CD4-positive, alpha-beta T cell treated with Interleukin-17A for 4 hours (primary cell): ENCODE results near the gene SMIM17.

Experiments
- DNase-seq: peaks from one replicate; pipeline ENCODE4 v3.0.0-alpha.2; 2020; ENCODE audit warnings: mixed read lengths

The SMIM17 gene

GRCh38 chr19:56642711-56643459 is at the start of gene SMIM17:
Gene SMIM17 (plus strand): TSS chr19:56643159. CDS start chr19:56645668, 2,509 bp downstream.
- no peak for DNase-seq

DNA sequence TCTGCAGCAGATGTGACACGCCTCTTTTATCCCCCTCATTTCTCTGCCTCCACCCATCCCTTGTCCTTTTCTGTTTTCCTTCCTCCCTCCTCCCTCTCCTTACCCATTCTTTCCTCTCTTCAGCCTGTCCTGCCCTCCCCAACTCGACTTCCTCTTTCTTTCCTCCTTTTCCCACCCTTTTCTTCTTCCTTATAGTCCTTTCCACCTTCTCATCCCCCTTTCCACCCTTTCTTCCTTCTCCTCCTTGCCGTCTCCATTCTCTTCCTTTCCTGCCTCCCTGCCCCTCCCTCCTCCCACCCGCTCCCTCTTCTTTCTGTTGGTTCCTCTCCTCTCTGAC is 48.5 kb upstream of the SMIM17 start:
- DNase-seq, result no peak

- peak; percentile 90 for DNase-seq
Observed at GRCh38 chr19:56594783-56595547, 48.0 kb upstream of the SMIM17 start, which contains the start of gene ZNF71. Gene ZNF71 (plus strand): TSS chr19:56595302. CDS start chr19:56601559, 6,257 bp downstream.

DNA sequence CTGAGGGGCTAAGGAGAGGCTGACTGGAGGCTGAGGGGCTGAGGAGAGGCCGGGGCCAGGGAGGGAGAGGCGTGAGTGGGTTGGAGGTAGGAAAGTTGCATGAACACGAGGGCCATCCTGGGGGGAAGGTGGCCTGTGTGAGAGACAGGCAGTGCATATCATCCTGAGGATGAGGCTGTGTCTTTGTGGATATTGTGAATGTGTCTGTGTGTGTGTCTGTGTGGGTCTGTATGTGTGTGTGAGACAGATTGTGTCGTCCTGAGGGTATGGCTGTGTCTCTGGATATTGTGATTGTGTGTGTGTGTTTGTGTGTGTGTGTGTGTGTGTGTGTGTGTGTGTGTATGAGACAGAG is 47.4 kb upstream of the SMIM17 start:
- DNase-seq, result no peak

GRCh38 chr19:56596676-56597075 is 46.3 kb upstream of the SMIM17 start:
- no peak for DNase-seq

GRCh38 chr19:56597696-56598095 is 45.3 kb upstream of the SMIM17 start:
- no peak for DNase-seq

GRCh38 chr19:56601375-56601774 is 41.6 kb upstream of the SMIM17 start:
- DNase-seq, result no peak

DNA sequence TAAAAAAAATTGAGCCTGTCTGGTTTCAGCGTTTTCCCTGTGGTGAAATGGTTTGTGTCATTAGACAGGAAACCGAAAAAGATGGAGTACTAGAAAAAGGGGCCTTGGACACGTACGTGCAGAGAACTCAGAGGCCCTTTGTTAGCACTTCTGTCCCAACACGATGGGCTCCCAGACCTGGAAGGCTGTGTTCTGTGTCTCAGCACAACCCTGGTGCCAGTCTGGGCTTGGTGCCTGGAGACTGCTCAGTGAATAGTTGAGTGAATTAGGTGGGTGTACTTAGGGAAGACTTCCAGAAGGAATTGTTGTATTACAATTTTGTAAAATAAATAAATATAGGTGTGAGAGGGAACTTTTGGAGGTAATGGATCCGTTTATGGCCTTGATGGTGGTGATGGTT is 39.1 kb upstream of the SMIM17 start:
- DNase-seq, result no peak

DNA sequence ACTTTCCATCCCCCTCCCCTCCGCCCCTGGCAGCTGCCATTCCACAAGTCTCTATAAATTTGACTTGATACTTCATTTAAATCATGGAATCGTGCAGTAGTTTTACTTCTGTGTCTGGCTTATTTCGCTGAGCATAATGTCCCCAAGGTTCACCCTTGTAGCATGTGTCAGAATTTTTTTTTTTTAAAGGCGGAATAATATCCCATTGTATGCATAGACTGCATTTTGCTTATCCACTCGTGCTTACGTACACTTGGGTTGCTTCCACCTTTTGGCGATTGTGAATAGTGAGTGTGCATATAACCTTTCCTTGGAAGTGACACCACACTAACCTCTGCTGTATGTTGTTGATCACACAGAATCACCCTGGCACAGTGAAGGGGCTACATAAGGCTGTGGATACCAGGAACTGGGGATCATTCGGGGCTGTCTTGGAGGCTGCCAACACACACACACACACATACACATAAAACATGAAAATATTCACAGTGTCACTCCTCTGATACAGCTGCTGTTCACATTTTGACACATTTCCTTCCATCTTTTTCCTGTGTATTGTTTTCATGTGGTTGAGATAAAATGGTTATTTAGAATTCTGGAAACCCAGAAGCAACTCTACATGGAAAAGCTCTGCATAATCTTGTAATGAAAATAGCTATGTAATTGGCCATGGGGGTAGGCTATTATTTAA is 34.5 kb upstream of the SMIM17 start:
- no peak for DNase-seq

GRCh38 chr19:56611288-56611687 is 31.7 kb upstream of the SMIM17 start:
- DNase-seq, result no peak

DNA sequence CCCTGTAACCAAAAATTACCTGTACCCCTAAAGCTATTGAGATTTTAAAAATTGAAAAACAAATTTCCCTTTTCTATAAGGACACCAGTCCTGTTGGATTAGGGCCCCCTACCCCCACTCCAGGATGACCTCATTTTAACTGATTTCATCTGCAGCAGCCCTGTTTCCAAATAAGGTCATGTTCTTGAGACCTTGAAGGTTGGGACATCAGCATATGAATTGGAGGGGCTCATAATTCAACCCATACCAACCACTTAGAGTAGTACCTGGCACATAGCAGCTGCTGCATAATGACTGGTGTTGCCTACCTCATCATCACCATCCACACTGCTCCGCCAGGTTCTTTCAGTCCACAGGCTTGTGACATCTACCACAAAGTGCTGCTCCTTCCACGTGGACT is 30.2 kb upstream of the SMIM17 start:
- no peak for DNase-seq

- DNase-seq, result no peak
Observed at GRCh38 chr19:56613639-56614038, 29.3 kb upstream of the SMIM17 start.

- no peak for DNase-seq
Observed at GRCh38 chr19:56617531-56617930, 25.4 kb upstream of the SMIM17 start.

- DNase-seq, result no peak
Observed at GRCh38 chr19:56619121-56619520, 23.8 kb upstream of the SMIM17 start.

DNA sequence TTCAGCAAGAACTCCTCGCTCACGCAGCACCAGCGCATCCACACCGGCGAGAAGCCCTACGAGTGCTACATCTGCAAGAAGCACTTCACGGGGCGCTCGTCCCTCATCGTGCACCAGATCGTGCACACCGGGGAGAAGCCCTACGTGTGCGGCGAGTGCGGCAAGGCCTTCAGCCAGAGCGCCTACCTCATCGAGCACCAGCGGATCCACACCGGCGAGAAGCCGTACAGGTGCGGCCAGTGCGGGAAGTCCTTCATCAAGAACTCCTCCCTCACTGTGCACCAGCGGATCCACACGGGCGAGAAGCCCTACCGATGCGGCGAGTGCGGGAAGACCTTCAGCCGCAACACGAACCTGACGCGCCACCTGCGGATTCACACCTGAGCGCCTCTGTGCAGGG is 20.6 kb upstream of the SMIM17 start:
- no peak for DNase-seq

DNA sequence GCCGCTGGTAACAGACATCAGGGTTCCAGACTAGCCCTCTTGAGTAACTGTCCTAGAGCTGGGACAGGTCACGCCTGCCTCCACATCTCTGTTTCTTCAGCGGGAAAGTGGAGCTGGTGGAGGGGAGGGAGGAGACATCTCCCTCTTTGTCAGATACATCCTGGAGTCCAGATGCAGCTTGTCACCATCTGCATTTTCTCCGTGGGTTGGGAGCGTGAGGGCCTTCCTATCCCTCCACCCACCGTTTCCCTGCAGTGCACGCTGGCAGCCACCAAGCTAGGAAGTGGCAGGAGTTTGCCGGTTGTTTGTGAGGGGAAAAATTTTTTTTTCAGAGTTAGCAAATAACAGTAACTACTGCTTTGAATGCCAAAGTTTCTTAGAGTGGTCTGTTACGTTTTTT is 20.0 kb upstream of the SMIM17 start:
- DNase-seq, result no peak

DNA sequence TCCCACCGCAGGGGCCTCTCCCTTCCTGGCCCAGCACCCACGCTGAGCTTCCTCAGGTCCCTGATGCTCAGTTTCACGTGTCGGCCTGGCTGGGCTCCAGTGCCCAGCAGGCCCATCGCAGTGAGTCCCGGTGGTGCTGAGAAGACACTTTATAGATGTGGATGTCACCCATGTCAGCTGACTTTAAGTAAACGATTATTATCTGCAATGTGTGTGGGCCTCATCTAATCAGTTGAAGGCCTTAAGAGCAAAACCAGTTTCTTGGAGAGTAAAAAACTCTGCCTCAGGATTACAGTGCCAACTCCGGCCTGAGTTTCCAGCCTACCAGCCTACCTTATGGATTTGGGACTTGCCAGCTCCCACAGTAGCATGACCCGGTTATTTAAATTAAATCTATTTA is 17.3 kb upstream of the SMIM17 start:
- no peak for DNase-seq

DNA sequence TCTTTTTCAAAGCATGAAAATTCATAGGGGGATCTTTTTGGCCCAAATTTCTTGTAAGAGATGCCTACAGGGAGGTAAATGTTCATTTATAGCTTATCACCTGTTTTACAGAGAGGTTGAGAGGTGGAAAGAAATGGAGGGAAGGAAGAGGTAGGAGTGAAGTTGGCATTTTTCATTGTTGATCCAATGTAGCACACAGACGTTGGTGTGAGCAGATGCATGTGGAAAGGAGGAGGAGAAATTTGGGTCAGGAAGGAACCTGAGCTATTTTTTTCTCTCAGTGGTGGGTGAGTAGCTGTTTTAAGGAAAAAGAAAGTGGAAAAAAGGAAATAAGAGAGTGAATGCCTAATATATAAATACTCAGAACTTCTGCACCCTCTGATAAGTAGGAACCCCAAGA is 9.9 kb upstream of the SMIM17 start:
- no peak for DNase-seq

DNA sequence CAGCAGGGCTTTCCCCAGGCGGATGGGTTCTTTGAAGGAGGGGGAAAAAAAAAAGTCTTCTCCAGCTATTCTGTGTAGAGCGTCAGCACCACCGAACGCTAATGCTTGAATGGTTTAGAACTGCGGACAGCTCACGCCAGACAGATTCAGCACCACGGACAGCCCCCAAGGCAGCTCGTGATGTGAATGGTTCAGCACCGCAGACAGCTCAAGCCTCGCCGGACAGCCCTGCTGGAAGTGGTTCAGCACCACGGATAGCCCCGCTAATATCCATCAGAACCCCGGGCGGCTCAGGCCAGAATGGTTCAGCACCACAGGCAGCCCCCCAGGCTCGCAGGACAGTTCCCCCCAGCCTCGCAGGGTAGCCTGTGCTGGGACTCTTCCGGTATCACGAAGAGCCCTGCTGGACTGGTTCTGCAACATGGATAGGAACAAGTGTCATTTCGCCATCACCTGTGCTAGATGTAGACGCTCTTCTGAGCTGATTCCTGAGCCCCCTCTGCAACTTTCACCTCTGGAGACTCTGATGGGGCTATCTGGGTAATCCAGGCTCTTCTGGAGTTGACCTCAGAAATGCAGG is 4.9 kb upstream of the SMIM17 start:
- peak; percentile 8 for DNase-seq

- no peak for DNase-seq
Observed at GRCh38 chr19:56639217-56639616, 3.7 kb upstream of the SMIM17 start.

GRCh38 chr19:56643460-56643955 is 549 bp downstream of the SMIM17 start:
- DNase-seq, result no peak

- no peak for DNase-seq
Observed at GRCh38 chr19:56654151-56654550, 11.2 kb downstream of the SMIM17 start.

DNA sequence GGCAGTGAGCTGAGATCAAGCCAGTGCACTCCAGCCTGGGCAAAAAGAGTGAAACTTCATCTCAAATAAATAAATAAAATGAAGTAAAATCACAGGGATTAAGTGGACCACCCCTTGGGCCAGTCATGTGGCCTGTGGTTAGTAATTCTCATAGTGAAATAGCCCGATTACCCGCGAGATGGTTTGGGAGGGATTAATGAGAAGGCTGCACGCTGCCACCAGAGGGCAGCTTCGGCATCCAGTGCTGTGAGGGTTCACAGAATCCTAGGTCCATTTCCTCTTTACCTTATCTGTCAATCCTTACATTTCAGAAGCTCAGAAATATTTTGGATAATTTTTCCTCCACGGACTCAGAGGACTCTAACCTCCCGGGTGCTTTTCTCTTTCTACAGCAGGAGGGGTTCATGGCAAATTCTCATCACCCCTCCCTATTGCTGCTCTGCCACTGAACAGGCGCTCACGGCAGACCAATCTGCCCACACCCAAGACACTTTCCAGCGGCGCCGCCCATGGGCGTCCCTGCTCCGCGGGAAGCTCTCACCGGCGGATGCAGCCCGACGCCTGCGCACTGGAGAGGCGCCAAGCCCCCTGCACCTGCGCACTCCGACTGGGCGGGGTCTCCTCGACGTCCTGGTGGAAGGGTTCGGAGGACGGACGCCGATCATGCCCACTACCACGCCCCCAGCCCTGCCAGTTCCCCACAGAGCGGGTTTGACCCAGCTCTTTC is 17.6 kb downstream of the SMIM17 start:
- DNase-seq, result no peak
